Smooth muscle cell (in vitro differentiated cells): ENCODE results near the gene EPHA10. TPM values are rescaled to one million over a fixed set of nuclear protein-coding genes. Genes with fewer than 3 reads are reported as not detected.

Source experiments
- DNase-seq: peaks from one replicate; lab custom pipeline; 2025; ENCODE audit not compliant: unreplicated experiment; lab: John Stamatoyannopoulos, UW
- H2AFZ ChIP-seq: fragments of 200-600 bp; sonication (generic); 2 replicates; pipeline ENCODE4 v1.6.0; 2016; ENCODE audit warnings: antibody characterized with exemption, low read depth, mild to moderate bottlenecking
- H3F3A ChIP-seq: fragments of 200-600 bp; sonication (generic); 2 replicates; pipeline ENCODE4 v1.6.0; 2017; ENCODE audit warnings: antibody characterized with exemption, low read depth
- H3K27ac ChIP-seq: fragments of 200-600 bp; sonication (generic); 2 replicates; pipeline ENCODE4 v1.5.1; 2016; ENCODE audit warnings: low read depth, mild to moderate bottlenecking
- H3K27me3 ChIP-seq: fragments of 200-600 bp; sonication (generic); 2 replicates; pipeline ENCODE4 v1.6.1; 2016; ENCODE audit warnings: low read depth, mild to moderate bottlenecking
- H3K36me3 ChIP-seq: fragments of 200-600 bp; sonication (generic); 2 replicates; pipeline ENCODE4 v1.5.1; 2016; ENCODE audit warnings: low read depth
- H3K4me1 ChIP-seq: fragments of 200-600 bp; sonication (generic); 2 replicates; pipeline ENCODE4 v1.5.1; 2016; ENCODE audit warnings: low read depth
- H3K4me2 ChIP-seq: fragments of 200-600 bp; sonication (generic); 2 replicates; pipeline ENCODE4 v1.6.0; 2016; ENCODE audit warnings: mild to moderate bottlenecking
- H3K4me3 ChIP-seq: fragments of 200-600 bp; sonication (generic); 2 replicates; pipeline ENCODE4 v1.5.1; 2016; ENCODE audit warnings: mild to moderate bottlenecking
- H3K79me2 ChIP-seq: fragments of 200-600 bp; sonication (generic); 2 replicates; pipeline ENCODE4 v1.6.0; 2016; ENCODE audit warnings: low read depth, mild to moderate bottlenecking
- H3K9ac ChIP-seq: fragments of 200-600 bp; sonication (generic); 2 replicates; pipeline ENCODE4 v1.6.0; 2016; ENCODE audit warnings: low read depth
- H3K9me3 ChIP-seq: fragments of 200-600 bp; sonication (generic); replicated peaks from 2 replicates; pipeline ENCODE4 v1.5.1; 2016; ENCODE audit warnings: low read depth
- H4K20me1 ChIP-seq: fragments of 200-600 bp; sonication (generic); 2 replicates; pipeline ENCODE4 v1.6.0; 2016; ENCODE audit warnings: low read depth
- CTCF ChIP-seq: fragments of 200-600 bp; sonication (generic); IDR thresholded peaks from 2 replicates; pipeline ENCODE4 v1.5.1; 2017; ENCODE audit warnings: borderline replicate concordance, mild to moderate bottlenecking, antibody characterized with exemption; ENCODE audit not compliant: insufficient read depth, poor library complexity, severe bottlenecking
- WGBS: methylation state at CpG from one replicate; pipeline ENCODE4 v1.1.7; 2016; ENCODE audit warnings: low lambda C conversion rate; 5-methylcytosine and 5-hydroxymethylcytosine counted together
- polyA plus RNA-seq: library from polyadenylated mRNA; unstranded; fragments of >200 nt; fragmentation: Nextera tagmentation; extraction: Ambion mirVana; gene quantifications from 2 replicates; pipeline ENCODE4 v1.2.1, GENCODE V29; 2016
- total RNA-seq: library from RNA; depleted of rRNA; stranded (reverse); fragments of >200 nt; gene quantifications from 2 replicates; pipeline ENCODE4 v1.2.3, GENCODE V29; 2014

Gene EPHA10
- total and polyA plus RNA-seq, 2 experiments from 2014 or later = not detected

- DNase-seq = no peak
These were observed 93.7 kb downstream of the EPHA10 start for GRCh38 chr1:37671261-37671660.

GRCh38 chr1:37670133-37670532 is 94.8 kb downstream of the EPHA10 start:
- no peak overlapping the region for H2AFZ ChIP-seq
- H3F3A ChIP-seq = no peaks in the 10 kb centered on the region
- peaks cover 44% of the 10 kb centered on the region for H3K27me3 ChIP-seq
- no peak for DNase-seq
- no peaks in the 10 kb centered on the region for H4K20me1 ChIP-seq
- H3K79me2 ChIP-seq = no peaks in the 10 kb centered on the region
- H3K4me1 ChIP-seq = no peaks in the 10 kb centered on the region
- no peak overlapping the region for H3K27ac ChIP-seq
- 76% methylated on average over 2 of the region's 2 CpGs for WGBS
- no peak for TF ChIP-seq CTCF
- no peaks in the 10 kb centered on the region for H3K36me3 ChIP-seq
- no peak overlapping the region for H3K9ac ChIP-seq
- H3K9me3 ChIP-seq = no peaks in the 10 kb centered on the region
- H3K4me3 ChIP-seq = no peak overlapping the region
- H3K4me2 ChIP-seq = no peak overlapping the region

More at GRCh38 chr1:37671261-37671660, 93.7 kb downstream of the EPHA10 start:
- H3F3A ChIP-seq = no peaks in the 10 kb centered on the region
- peaks cover 44% of the 10 kb centered on the region for H3K27me3 ChIP-seq
- no peaks in the 10 kb centered on the region for H3K36me3 ChIP-seq
- no peak for TF ChIP-seq CTCF
- H3K27ac ChIP-seq = no peak overlapping the region
- 82% methylated on average over 6 of the region's 6 CpGs for WGBS
- H3K9me3 ChIP-seq = no peaks in the 10 kb centered on the region
- no peak overlapping the region for H2AFZ ChIP-seq
- H4K20me1 ChIP-seq = no peaks in the 10 kb centered on the region
- no peak overlapping the region for H3K4me3 ChIP-seq
- H3K4me1 ChIP-seq = no peaks in the 10 kb centered on the region
- H3K9ac ChIP-seq = no peak overlapping the region
- no peak overlapping the region for H3K4me2 ChIP-seq
- no peaks in the 10 kb centered on the region for H3K79me2 ChIP-seq

- Histone ChIP-seq H3K9ac (no peak overlapping the region), H3K9me3 (no peaks in the 10 kb centered on the region), H4K20me1 (no peaks in the 10 kb centered on the region), H3K36me3 (no peaks in the 10 kb centered on the region), H3F3A (no peaks in the 10 kb centered on the region), H3K27ac (no peak overlapping the region), H3K79me2 (no peaks in the 10 kb centered on the region), H3K4me2 (no peak overlapping the region), H3K27me3 (peaks cover 39% of the 10 kb centered on the region), H3K4me3 (no peak overlapping the region), H2AFZ (no peak overlapping the region), H3K4me1 (peaks cover 8% of the 10 kb centered on the region)
- no peak for TF ChIP-seq CTCF
- 79% methylated on average over 17 of the region's 17 CpGs for WGBS
- no peak for DNase-seq
These were observed 97.8 kb downstream of the EPHA10 start for GRCh38 chr1:37667023-37667671.
